ENCODE results near the gene STYXL1. TPM values are rescaled to one million over a fixed set of nuclear protein-coding genes. Genes with fewer than 3 reads are reported as not detected.
A peak's percentile ranks its signal among the peaks of the same experiment; 100 is the strongest.

Gene STYXL1
- total RNA-seq, 1 donor from 2014 or later, result 56.1 TPM

DNA sequence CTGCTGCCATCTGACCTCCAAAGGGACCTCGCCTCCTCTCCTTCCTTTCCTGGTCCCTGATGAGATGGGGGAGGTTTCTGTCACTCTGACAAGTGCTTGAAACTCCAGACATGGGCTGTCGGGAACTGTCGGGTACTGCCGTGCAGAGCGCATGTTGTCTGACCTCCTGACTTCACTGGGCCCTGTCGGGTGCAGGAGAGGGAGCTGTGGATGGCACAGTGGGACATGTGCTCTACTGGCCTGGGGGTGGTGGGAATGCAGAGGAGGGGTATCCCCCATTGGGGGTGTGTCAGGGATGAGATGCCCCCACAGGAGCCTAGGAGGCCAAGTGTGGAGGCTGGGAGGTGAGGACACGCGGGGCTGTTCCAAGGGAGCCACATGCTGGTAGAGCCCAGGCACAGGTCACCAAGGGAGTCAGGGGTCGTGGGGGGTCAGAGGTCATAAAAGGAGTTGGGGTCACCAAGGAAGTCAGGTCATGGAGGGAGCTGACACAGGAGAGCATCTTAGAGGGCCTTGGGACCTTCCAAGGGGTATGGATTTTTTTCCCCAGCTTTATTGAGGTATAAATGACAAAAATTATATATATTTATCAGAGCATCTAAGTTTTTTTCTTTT is 84.3 kb downstream of the STYXL1 start:
- Histone ChIP-seq H3F3A (ENCODE audit: low read depth) (peaks cover 22% of the 10 kb centered on the region), H3K79me2 (ENCODE audit: low read depth) (no peaks in the 10 kb centered on the region), H3K4me2 (peak overlapping the region; percentile 33), H3K4me1 (peaks cover 46% of the 10 kb centered on the region), H3K9me3 (ENCODE audit: low read depth) (no peaks in the 10 kb centered on the region), H4K20me1 (ENCODE audit: low read depth) (peaks cover 28% of the 10 kb centered on the region), H3K4me3 (no peak overlapping the region), H3K27ac (peak overlapping the region; percentile 80), H3K27me3 (no peaks in the 10 kb centered on the region), H2AFZ (replicated peaks) (no peak overlapping the region), H3K36me3 (no peaks in the 10 kb centered on the region), H3K9ac (no peak overlapping the region)
- TF ChIP-seq EZH2phosphoT487 (IDR thresholded peaks at IDR 0.05) (no peak), EZH2 (IDR thresholded peaks at IDR 0.05) (no peak)
- TF ChIP-seq, protein P1, sequence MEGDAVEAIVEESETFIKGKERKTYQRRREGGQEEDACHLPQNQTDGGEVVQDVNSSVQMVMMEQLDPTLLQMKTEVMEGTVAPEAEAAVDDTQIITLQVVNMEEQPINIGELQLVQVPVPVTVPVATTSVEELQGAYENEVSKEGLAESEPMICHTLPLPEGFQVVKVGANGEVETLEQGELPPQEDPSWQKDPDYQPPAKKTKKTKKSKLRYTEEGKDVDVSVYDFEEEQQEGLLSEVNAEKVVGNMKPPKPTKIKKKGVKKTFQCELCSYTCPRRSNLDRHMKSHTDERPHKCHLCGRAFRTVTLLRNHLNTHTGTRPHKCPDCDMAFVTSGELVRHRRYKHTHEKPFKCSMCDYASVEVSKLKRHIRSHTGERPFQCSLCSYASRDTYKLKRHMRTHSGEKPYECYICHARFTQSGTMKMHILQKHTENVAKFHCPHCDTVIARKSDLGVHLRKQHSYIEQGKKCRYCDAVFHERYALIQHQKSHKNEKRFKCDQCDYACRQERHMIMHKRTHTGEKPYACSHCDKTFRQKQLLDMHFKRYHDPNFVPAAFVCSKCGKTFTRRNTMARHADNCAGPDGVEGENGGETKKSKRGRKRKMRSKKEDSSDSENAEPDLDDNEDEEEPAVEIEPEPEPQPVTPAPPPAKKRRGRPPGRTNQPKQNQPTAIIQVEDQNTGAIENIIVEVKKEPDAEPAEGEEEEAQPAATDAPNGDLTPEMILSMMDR (IDR thresholded peaks at IDR 0.05), result no peak
- H3K4me1 Mint-ChIP-seq, result peaks cover 76% of the 10 kb centered on the region
- H3K4me3 Mint-ChIP-seq, result peak overlapping the region; percentile 41
- H3K36me3 Mint-ChIP-seq, result peaks cover 14% of the 10 kb centered on the region
- no peak for DNase-seq (ENCODE audit: low spot score)
- H3K27me3 Mint-ChIP-seq (ENCODE audit: insufficient read depth, low read depth), result peaks cover 3% of the 10 kb centered on the region
- H3K9me3 Mint-ChIP-seq, result no peaks in the 10 kb centered on the region
- H3K27ac Mint-ChIP-seq, result peak overlapping the region; percentile 91

DNA sequence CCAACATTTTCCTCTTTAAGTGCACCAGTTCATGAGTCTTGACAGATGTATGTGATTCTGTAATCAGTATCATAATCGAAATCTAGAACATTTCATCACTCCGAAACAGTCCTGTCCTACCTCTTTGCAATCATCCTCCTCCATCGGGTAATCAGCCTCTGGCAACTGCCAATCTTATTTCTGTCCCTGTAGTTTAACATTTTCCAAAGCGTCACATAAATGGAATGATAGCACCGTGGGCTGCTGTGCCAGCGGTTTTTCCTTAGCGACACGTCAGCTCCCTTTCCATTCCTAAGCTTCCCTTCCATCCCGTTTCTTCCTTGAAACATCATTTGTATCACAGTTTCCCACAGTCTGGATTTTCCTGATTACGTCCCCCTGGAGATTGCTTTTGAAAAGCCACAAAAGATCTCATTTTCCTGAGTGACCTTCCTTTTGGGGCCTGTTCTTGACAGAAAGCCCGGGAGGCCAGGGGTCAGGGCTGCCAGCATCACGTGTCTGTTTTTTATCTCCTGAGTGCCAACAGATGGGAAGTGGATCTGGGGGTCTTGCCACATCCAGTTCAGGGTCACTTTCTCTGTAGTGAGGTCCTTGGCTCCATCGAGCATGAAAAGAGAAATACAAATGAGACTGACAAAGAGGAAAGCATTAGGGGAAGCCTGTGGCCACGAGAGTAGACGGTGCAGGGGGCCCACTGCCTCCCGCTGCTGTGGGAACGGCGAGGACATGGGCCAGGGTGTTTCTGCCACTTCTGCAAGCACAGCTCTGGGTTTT is 85.0 kb downstream of the STYXL1 start:
- no peak overlapping the region for H3K4me3 ChIP-seq
- no peaks in the 10 kb centered on the region for H3K27me3 ChIP-seq
- H3K27ac ChIP-seq, result peak overlapping the region; percentile 80
- H3F3A ChIP-seq (ENCODE audit: low read depth), result peaks cover 22% of the 10 kb centered on the region
- DNase-seq (ENCODE audit: low spot score), result peak; percentile 71
- H2AFZ ChIP-seq (replicated peaks), result no peak overlapping the region
- H3K27ac Mint-ChIP-seq, result peak overlapping the region; percentile 91
- H3K9me3 Mint-ChIP-seq, result no peaks in the 10 kb centered on the region
- peaks cover 14% of the 10 kb centered on the region for H3K36me3 Mint-ChIP-seq
- H3K9ac ChIP-seq, result peak overlapping the region; percentile 3
- H3K27me3 Mint-ChIP-seq (ENCODE audit: insufficient read depth, low read depth), result peaks cover 3% of the 10 kb centered on the region
- TF ChIP-seq, protein P1 (IDR thresholded peaks at IDR 0.05), result no peak
- TF ChIP-seq EZH2phosphoT487 (IDR thresholded peaks at IDR 0.05) (no peak), EZH2 (IDR thresholded peaks at IDR 0.05) (no peak)
- H3K4me1 ChIP-seq, result peaks cover 42% of the 10 kb centered on the region
- H4K20me1 ChIP-seq (ENCODE audit: low read depth), result peaks cover 28% of the 10 kb centered on the region
- H3K9me3 ChIP-seq (ENCODE audit: low read depth), result no peaks in the 10 kb centered on the region
- H3K79me2 ChIP-seq (ENCODE audit: low read depth), result no peaks in the 10 kb centered on the region
- H3K4me1 Mint-ChIP-seq, result peaks cover 71% of the 10 kb centered on the region
- H3K36me3 ChIP-seq, result no peaks in the 10 kb centered on the region
- peak overlapping the region; percentile 41 for H3K4me3 Mint-ChIP-seq
- H3K4me2 ChIP-seq, result peak overlapping the region; percentile 33

DNA sequence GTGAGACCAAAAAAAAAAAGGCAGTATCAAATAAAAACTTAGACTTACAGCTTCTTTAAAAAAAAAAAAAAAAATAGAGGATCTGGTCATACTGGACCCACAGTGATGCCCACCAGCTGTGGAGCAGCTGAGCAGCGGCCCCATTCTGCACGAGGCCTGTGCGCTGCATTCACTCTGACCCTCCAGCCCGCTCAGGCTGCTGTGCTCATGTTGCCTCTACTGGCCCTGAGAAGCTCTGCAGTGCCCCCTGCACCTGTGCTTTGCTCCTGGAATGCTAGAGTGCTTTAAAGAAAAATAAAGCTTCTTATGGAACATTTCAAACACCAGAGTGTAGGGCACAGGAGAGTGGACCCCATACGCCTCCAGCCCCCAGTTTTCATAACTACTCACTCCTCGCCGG is 86.6 kb downstream of the STYXL1 start:
- Histone ChIP-seq H3K4me2 (no peak overlapping the region), H3K79me2 (ENCODE audit: low read depth) (no peaks in the 10 kb centered on the region), H3K27me3 (no peaks in the 10 kb centered on the region), H3F3A (ENCODE audit: low read depth) (peaks cover 29% of the 10 kb centered on the region), H3K4me1 (peaks cover 38% of the 10 kb centered on the region), H3K9me3 (ENCODE audit: low read depth) (no peaks in the 10 kb centered on the region), H2AFZ (replicated peaks) (no peak overlapping the region), H4K20me1 (ENCODE audit: low read depth) (peaks cover 28% of the 10 kb centered on the region), H3K4me3 (no peak overlapping the region), H3K9ac (no peak overlapping the region), H3K27ac (no peak overlapping the region), H3K36me3 (no peaks in the 10 kb centered on the region)
- H3K27ac Mint-ChIP-seq, result peak overlapping the region; percentile 87
- H3K9me3 Mint-ChIP-seq, result no peaks in the 10 kb centered on the region
- peak; percentile 56 for DNase-seq (ENCODE audit: low spot score)
- TF ChIP-seq, protein P1 (IDR thresholded peaks at IDR 0.05), result peak; percentile 46
- TF ChIP-seq EZH2 (IDR thresholded peaks at IDR 0.05) (no peak), EZH2phosphoT487 (IDR thresholded peaks at IDR 0.05) (no peak)
- peaks cover 3% of the 10 kb centered on the region for H3K27me3 Mint-ChIP-seq (ENCODE audit: insufficient read depth, low read depth)
- peak overlapping the region; percentile 52 for H3K4me3 Mint-ChIP-seq
- peaks cover 19% of the 10 kb centered on the region for H3K36me3 Mint-ChIP-seq
- H3K4me1 Mint-ChIP-seq, result peaks cover 64% of the 10 kb centered on the region

Data from neural progenitor cell (in vitro differentiated cells).